GM19397 (cell line): ENCODE data around the gene C3orf33.

Source experiments
- ATAC-seq: cut with Tn5 transposase; IDR thresholded peaks from one replicate; pipeline ENCODE4 v1.9.1; 2021; ENCODE audit warnings: mild to moderate bottlenecking, moderate library complexity; ENCODE audit not compliant: unreplicated experiment

The C3orf33 gene

DNA sequence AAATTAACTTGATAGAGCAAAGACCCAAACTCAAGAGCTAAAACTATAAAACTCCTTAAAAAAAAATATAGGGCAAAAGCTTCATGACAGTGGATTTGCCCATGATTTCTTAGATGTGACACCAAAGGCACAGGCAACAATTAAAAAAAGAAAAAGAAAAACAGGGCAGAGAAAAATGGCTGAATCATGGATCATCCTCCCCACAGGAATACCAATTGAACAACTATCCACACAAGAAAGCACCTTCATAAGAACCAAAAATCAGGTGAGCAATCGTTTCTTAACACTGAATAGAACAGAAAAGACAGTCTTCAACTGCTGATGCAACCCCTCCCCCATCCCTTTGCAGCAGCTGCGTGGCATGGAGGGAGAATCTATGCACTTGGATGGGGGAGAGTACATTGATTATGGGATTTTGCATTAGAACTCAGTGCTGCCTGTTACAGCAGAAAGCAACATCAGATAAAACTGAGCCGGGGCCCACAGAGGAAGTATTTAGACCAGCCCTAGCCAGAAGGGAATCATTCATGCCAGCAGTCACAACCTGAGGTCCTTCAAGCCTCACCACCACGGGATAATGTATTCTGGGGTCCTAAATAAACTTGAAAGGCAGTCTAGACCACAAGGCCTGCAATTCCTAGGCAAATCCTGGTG lies 15.7 kb downstream of the C3orf33 start:
- ATAC-seq, result no peak

DNA sequence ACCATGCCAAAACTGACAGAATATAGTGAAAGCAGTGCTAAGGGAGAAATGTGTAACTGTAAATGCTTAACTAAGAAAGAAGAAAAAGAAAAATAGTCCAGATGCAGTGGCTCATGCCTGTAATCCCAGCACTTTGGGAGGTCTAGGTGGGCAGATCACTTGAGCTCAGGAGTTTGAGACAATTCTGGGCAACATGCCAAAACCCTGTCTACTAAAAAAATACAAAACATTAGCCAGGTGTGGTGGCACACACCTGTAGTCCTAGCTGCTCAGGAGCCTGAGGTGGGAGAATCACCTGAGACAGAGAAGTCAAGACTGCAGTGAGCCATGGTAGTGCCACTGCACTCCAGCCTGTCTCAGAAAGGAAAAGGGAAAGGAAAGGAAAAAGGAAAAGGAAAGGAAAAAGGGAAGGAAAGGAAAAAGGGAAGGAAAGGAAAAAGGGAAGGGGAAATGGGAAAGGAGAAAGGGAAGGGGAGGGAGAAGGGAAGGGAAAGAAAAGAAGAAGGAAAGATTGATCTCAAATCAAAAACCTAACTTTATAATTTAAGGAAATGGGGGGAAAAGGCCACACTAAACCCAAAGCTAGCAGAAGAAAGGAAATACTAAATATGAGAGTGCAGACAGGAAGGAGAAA lies 20.3 kb downstream of the C3orf33 start:
- no peak for ATAC-seq

DNA sequence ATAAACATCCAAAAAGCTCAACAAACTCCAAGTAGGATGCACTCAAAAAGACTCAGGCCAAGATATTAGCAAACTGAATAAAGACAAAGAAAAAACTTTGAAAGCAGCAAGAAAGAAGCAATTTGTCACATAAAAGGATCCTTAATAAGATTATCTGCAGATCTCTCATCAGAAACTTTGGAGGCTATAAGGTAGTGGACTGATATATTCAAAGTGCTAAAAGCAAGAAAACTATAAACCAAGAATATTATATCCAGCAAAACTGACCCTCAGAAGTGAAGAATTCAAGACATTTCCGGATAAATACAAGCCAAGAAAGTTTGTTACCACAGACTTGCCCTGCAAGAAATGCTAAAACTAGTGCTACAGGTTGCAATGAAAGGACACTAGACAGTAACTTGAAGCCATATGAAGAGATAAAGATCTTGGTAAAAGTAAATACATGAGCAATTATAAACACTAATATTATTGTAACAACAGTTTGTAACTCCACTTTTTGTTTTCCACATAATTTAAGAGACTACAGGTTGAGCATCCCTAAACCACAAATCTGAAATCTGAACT lies 23.6 kb downstream of the C3orf33 start:
- ATAC-seq, result no peak

DNA sequence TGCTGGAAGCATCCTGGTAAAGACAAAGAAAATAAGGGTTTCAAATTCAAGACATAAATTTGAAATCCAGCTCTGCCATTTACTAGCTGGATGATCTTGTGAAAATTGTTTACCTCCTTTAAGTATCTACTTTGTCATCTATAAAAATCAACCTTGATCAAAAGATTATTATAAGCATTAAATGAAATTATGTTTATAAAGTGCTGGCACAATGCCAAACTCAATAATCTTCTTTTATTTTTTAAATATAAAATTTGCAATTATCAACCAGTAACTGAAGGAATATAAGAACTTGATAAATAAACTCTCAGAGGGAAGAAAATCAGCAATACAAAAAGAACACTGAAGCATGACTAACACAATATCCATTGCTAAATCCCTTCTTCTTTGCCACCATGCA lies 25.8 kb downstream of the C3orf33 start:
- ATAC-seq, result no peak

DNA sequence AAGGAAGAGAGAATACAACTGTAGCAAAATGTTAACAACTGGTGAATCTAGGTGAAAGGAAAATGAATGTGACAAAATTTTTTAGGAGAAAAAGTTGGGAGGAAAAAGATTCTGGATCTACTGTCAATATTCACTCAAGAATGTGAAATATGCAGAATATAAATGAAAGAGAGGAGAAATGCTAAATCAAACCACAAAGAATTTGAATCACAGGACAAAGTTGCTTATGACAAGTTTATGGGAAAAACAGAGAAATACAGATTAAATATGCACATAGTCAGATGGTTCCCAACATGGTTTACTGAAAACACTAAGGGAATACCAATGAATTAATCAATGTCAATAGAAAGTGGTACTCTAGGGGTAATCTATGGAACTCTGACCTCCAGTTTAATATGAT lies 27.6 kb downstream of the C3orf33 start:
- ATAC-seq, result no peak

DNA sequence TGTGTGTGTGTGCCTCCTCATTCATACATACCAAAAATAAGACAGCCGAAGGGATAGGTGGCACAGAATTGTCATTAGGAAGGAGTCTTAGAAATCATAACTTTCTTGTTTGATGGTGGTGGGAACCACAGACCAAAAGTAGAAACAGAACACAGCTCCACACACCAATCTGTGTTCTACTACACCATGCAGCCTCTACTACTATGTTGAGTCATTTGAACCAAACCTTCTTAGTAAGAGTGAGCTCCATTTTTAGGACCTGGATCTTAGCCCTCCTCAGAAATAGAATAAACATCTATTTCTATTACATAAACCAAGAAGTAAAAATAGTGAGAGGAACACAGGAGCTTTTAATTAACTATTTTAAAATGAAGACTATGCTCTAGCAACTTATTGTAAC lies 33.3 kb downstream of the C3orf33 start:
- no peak for ATAC-seq

DNA sequence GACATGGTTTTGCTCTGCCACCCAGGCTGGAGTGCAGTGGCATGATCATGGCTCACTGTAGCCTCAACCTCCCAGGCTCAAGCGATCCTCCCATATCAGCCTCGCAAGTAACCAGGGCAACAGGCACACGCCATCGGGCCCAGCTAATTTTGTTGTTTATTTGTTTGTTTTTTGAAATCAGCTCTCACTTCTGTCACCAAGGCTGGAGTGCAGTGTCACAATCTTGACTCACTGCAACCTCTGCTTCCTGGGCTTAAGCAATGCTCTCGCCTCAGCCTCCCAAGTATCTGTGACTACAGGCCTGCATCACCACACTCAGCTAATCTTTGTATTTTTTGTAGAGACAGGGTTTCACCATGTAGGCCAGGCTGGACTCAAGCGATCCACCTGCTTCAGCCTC lies 35.0 kb downstream of the C3orf33 start:
- no peak for ATAC-seq

DNA sequence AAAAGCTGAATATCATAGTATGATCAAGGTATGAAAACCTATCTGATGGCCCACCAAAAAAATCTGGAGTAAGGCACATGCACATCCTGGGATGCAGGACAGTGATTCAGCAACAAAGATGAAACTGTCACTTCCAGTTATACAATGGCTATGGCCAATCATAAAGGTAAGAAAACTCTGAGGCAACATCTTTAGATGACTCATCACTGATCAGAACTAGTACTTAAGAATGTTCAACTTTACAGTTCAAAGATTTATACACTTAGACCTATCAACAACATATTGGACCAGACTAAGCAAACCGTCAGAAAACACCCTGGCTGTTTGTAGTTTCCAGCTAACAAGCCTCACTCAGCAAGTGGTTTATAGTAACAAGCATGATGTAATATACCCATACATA lies 39.9 kb downstream of the C3orf33 start:
- ATAC-seq, result no peak

DNA sequence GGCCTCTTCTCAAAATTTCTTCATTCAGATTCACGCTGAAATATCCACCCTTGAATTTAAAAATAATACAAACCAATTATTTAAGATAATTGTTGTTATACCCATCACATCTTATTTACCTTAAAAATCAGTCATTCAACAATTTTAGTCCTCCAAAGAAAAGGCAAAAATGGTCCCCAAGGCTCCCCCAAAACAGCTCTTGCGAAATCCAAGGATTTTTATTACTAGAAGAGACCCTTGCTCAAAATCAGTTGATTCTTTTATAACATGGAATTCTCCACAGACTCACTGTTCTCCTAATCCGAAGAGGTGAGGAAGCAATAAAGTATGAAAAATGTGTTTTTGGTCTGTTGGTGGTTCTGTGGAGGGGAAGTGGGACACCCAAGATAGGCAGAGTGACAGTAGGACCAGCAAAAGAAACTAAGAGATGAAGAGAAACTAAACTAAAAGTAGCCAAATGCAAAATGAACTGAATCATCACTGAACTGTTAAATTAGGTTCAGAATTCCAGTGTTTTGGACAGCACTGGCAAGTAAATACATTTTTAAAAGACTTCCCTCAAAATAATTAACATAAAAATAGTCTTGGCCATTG lies 42.1 kb downstream of the C3orf33 start:
- no peak for ATAC-seq

DNA sequence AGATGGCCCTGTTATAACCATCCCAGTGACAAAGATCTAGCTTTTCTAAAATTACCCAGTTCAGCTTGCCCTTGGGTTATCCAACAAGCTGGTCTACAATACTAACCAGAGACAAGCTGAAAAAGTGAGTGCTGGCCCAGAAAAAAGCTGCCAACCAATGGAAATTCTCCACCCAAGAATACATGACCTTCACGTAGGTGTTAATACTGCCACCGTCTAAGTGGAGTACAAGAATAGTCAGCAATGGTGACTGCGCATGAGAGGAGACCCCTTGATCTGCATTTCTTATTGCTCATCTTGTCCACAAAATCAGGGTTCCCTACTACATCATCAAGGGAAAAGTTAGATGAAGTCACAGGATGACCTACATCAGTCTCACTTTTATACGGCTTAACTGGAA lies 45.4 kb downstream of the C3orf33 start:
- no peak for ATAC-seq

DNA sequence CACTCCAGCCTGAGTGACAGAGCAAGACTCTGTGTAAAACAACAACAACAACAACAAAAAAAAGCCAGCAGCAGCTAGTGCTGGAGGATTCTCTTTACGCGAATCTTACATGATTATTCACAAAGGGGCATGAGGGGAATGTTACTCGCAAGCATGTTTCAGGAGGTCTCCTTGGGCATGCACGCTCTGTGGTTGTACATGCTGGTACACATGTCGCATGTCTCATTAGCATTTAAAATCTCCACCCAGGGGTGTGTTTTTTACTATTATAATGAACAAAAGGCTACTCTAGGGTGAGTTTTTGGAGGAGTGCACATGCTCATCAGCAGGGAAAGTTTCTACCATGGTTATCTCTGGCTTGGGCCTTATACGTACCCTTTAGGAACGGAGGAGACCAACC lies 48.5 kb downstream of the C3orf33 start:
- no peak for ATAC-seq

DNA sequence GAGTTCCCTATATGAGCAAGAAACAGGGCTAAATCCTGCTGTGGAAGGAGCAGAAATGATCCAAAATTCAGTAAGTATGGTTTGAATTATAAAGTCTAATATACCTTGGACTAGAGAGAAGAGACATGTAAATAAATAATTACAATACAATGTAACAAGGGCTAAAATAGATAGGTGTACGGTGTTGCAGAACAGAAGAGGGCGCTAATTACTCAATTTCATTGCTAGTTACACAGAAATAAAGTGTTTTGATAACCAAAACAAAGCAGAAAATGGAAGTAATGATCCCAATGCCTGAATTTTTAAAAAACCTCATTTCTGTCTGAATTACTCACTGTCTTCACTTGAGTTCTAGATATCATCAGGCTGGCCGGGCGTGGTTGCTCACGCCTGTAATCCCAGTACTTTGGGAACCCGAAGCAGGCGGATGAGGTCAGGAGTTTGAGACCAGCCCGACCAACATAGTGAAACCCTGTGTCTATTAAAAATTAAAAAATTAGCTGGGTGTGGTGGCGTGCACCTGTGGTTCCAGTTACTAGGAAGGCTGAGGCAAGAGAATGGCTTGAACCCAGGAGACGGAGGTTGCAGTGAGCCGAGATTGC lies 52.9 kb downstream of the C3orf33 start:
- ATAC-seq, result no peak

DNA sequence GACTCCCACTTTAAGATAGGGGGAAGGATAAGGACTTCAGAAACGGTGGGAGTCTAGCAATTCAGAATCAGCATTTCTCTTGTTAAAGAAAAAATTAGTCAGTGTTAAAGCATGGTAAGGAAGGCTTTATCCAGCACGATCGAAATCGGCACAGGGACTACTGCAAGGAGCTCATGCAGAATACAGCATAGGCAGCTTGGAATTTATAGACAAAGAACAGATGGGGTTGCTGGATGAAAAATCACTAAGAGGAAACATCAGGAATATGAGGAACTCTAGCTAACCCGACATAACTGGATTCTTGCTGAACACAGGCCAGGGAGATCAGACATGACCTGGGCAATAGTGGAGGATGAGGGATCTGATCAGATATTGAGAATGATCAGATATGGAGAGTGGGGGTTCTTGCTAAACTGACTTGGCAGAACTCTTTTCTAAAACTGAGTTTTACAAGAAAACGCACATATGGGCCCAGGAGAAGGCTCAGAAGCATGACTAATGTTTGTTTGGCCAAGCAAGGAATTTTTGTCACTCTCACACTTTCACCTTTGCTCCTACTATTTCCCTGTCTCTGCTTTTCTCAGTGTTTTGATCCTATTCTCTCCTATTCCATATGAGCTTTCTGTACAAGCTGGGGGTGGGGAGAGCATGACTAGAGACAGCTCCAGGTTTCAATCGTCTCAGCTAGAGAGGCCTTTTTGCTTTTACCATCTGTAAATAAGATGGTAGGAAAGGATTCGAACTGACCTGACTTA lies 57.3 kb downstream of the C3orf33 start:
- no peak for ATAC-seq

DNA sequence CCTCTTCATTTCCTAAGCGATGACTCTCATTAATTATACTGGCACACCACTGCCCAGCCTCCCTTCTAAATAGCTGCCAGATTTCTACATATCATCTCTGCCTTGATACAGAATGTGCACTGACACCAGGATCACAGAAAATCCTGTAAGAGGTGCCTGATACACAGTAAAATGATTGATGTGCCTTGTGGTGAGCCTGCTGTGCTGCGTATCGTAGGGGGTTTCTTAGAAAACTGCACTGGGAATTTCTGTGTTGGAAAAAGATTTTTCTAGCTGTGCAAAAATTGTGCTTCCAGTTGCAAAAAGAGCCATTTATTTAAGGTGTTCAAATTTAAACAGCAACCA lies 58.2 kb downstream of the C3orf33 start:
- ATAC-seq, result no peak

DNA sequence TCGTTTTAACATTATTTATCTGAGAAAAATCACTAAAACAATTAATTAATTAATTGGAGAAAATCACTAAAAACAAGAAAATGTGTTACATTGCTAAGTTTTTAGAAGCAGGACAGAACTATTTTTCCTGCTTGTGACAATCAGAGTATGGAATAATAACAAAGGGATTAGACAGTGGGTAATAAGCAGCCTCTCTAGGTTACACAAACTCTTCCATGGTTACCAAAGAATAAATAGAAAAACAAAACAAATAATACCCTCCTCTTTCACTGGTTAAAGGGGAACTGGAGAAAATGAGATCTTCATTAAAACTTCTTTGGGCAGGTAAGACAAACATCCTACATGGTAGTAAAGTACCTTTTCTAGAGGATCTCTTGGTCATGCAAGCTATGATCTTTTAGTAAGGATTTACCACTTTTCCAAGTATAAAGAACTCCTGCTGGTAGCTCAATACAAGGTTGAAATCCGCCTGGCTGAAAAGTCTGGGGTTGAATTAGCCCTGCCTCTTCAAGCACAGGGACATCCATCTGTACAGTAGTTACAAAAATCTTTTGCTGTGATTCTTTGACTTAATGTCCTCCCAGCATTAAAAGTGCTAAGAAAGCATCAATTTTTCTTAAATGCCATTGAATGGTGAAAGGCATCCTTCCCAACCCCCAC lies 58.7 kb downstream of the C3orf33 start:
- ATAC-seq, result no peak

DNA sequence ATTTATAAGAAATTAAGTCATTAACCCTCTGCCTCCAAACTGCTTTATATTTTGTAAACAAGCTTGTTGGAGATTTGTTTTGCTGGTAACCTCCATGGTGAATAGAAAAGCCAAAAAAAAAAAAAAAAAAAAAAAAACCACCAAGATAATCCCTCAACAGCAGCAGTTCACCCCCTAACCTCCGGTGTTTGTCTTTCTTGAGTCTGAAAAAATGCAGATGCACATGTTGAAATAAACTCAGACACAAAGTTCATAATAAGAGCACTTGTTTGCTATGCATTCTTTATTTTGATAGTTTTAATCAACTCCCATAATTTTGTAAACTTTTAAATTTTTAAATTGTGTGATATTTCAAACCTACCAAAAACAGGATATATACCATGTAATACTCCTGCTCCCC lies 59.4 kb downstream of the C3orf33 start:
- ATAC-seq, result no peak

DNA sequence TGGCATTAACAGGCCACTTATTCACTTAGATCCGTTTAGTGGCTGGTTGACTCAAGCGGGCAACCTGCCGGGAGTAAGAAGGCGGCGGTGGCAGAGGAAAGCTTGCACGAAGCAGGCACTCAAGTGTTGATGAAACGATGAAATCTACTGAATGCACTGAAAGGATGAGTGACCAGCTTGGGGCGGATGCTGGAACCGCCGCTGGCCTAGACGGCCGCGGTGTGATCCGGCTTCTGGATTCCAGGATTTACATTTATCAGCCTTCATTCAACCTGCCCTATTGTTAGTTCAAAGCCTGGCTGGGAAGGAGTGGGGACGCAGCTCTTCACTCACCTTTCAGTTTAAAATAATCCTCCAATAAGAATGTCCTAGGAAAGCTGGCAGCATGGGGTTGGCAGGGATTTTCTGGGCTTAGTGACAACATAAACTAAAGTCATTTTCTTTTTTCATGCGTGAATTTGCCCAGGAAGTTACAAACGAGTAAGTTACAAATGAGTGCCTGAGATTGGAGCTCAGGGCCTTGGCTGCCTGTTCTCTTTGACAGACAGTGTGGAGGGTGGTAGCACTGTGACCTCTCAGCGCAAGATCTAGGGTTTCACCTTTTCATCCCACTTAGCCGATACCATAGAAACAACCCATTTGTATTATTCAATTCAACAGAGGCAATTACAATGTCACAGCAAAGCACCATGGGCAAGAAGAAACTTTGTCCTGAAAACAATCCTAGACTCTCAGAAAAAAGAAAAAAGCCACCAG lies 60.1 kb downstream of the C3orf33 start:
- no peak for ATAC-seq

DNA sequence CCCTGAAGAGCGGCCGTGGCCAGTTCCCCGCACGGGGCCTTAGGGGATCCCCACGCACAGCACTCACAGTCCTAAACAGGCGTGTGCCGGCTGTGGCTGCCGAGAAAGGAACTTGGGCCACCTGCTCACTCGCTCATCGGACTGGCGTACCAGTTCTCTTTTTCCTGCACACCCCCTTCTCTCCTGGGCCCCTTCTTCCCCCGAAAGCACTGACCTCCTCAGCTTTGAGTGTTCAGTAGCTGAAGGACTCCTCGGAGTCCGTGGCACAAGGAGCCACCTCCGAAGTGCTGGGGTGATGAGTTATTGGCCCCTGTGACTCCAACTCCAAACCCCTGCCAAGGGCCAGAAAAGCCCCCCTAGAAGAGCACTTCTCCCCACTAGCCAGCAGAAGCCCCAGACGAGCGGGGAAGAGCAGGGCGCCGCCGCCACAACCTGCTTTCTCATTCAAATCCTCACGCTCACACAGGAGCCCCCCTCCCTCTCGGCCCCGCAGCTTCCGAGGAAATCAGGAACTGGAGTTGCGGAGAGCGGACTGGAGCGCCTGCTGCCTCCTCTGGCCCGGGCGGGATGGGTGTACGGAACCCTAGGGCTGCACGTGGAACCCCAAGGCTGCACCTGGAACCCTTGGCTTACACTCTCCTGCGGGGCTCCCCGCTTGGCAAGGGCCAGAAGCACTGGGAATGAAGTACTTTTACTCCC lies 61.3 kb downstream of the C3orf33 start, which contains the start of gene PLCH1:
Gene PLCH1 (minus strand): TSS at position 446 of the 699 bp plus-strand sequence. CDS start 40,847 bp downstream, outside the sequence.
- peak; percentile 60 for ATAC-seq

DNA sequence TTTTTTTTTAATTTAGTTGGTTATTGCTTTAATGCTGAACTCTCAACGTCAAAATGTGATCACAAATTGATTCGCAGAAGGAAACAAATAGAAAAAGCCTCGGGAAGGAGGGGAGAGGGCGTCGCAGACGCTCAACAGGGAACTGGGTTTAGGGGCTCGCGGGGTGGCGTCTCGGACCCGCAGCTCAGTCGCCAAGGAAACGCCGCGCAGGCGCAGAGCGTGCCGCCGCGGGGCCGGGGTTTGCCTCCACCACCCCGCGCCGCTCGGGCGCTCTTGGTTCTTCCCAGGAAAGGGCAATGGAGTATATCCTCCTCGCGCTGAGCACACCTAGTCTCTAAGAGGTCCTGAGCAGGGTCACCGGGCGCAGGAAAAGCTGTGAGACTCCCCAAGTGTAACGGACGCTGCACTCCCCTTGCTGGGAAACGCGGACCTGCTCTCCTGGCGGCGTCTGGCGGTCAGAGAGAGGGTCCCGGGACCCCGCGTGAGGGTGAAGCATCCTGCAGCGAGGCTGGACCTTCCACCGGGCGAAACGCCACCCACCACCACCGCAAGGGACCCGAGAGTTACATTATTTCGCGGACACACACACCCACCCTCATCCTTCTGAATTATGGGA lies 62.0 kb downstream of the C3orf33 start:
- peak; percentile 42 for ATAC-seq
